ENCODE data around the gene PI4KB.

Gene PI4KB

DNA sequence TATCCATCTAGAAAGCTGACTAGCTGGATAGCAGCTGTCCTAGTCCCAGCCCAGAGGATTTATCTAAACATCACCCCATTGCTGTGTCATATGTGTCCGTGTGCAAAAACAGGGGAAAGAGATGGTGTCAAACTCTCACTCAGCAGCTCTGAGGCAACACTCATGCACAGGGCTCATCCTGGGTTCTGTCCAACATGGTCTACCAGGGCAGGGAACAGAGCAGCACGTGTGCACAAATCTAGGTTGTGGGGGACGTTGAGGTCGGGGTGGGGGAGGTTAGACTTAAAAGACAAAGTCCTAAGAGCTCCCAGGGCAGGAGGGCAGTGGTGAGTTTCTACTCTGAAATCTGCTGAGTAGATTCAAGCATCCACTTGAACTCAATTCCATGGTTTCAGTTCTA is 16.2 kb downstream of the PI4KB start:
- no peak for DNase-seq

GRCh38 chr1:151309811-151310323 is 17.3 kb downstream of the PI4KB start:
- peak; percentile 58 for DNase-seq

GRCh38 chr1:151294742-151295462 is 32.3 kb downstream of the PI4KB start:
- no peak for DNase-seq

- no peak for DNase-seq
Observed at GRCh38 chr1:151293093-151293492, 34.1 kb downstream of the PI4KB start.

- DNase-seq: no peak
Observed at GRCh38 chr1:151292207-151293030, 34.8 kb downstream of the PI4KB start.

DNA sequence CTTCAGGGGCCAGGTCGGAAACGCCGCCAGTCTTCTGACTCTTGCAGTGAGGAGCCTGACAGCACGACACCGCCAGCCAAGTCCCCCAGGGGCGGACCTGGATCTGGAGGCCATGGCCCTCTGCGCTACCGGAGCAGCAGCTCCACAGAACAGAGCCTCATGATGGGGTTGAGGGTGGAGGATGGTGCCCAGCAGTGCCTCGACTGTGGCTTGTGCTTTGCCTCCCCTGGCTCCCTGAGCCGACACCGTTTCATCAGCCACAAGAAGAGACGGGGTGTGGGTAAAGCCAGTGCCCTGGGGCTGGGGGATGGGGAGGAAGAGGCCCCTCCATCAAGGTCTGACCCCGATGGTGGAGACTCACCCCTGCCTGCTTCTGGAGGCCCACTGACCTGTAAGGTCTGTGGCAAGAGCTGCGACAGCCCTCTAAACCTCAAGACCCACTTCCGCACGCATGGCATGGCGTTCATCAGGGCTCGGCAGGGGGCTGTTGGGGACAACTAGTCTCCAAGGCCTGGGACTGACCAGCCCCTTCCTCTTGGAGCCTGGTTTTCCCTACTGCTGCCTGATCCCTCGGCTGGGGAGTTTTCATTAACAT is 36.4 kb downstream of the PI4KB start:
- DNase-seq: no peak

- no peak for DNase-seq
Observed at GRCh38 chr1:151289991-151290708, 37.1 kb downstream of the PI4KB start.

GRCh38 chr1:151289080-151289935 is 37.9 kb downstream of the PI4KB start:
- no peak for DNase-seq

- no peak for DNase-seq
Observed at GRCh38 chr1:151288502-151288901, 38.7 kb downstream of the PI4KB start.

DNA sequence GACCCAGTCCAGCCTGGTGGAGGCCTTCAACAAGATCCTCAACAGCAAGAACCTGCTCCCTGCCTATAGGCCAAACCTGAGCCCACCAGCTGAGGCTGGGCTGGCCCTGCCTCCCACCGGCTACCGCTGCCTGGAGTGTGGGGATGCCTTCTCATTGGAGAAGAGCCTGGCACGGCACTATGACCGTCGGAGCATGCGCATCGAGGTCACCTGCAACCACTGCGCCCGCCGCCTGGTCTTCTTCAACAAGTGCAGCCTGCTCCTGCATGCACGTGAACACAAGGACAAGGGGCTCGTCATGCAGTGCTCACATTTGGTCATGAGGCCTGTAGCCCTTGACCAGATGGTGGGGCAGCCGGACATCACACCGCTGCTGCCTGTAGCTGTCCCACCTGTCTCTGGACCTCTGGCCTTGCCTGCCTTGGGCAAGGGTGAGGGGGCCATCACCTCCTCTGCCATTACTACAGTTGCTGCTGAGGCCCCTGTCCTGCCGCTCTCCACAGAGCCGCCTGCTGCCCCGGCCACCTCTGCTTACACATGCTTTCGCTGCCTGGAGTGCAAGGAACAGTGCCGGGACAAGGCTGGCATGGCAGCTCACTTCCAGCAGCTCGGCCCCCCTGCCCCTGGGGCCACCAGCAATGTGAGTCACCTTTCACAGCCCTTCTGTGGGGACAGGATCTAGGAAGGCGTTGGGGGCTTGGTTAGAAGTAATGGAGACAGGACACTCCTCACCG is 39.3 kb downstream of the PI4KB start:
- DNase-seq: no peak

- no peak for DNase-seq
Observed at GRCh38 chr1:151287341-151287699, 39.9 kb downstream of the PI4KB start.

DNA sequence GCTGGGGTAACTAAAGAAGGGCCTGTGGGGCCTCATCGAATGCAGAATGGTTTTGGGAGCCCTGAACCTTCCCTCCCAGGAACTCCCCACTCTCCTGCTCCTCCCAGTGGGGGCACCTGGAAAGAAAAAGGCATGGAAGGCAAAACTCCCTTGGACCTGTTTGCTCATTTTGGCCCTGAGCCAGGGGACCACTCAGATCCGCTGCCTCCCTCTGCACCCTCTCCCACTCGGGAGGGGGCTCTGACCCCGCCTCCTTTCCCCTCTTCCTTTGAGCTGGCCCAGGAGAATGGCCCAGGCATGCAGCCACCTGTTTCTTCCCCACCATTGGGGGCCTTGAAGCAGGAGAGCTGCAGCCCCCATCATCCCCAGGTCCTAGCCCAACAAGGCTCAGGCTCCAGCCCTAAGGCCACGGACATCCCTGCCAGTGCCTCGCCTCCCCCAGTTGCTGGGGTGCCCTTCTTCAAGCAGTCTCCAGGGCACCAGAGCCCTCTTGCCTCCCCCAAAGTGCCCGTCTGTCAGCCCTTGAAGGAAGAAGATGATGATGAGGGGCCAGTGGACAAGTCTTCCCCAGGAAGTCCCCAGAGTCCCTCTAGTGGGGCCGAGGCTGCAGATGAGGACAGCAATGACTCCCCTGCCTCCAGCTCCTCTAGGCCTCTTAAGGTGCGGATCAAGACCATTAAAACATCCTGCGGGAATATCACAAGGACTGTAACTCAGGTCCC is 40.4 kb downstream of the PI4KB start:
- no peak for DNase-seq

GRCh38 chr1:151284013-151284577 is 43.1 kb downstream of the PI4KB start:
- no peak for DNase-seq

GRCh38 chr1:151282883-151283725 is 44.1 kb downstream of the PI4KB start:
- peak; percentile 61 for DNase-seq

DNA sequence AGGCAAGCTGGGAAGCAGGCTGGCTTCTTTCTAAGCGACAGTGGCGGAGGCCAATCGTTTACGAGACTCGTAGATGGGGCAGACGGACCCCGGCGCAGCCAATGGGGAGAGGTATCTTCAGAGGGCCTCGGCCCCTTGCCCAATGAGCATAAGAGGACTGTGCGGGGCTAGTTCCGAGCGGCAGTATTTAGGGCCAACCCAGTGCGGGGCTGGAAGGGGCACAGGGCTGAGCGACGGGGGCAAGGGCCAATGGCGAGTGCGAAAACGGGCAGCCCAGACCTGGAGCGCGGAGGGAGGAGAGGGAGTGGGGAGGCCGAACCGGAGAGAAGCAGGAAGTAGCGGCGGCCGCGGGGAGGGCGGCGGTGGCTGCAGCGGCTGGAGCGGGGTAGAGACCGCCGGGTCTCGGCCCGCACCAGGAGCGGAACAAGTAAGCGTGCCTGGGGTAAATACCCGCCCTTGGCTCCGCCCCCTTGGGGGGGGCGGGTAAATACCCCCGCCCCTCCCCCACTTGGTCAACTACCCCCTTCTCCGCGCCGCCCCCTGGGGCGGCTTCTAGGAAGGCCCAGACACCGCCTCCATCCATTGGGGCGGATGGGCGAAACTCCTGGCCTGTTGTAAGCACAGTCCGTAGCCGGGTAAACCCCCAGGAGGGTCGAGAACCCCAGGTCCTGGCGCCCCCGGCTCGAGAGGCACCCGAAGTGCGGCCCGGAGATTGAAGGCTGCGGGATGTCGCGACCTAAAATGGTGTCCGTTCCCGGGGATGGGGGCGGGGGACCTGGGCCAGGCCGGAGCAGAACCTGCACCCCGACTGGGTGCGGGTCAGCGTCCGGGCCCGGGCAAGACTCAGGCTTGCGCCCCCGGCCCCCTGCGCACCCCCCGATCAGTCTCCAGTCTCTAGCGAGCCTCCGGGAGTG is 45.0 kb downstream of the PI4KB start, which contains the start of gene ZNF687:
ZNF687 (plus strand) TSS at position 331 of the 914 bp plus-strand sequence. CDS start 3,993 bp downstream, outside the sequence.
- DNase-seq: peak; percentile 100

- peak; percentile 98 for DNase-seq
Observed at GRCh38 chr1:151281225-151281968, 45.8 kb downstream of the PI4KB start.

GRCh38 chr1:151277249-151277648 is 50.0 kb downstream of the PI4KB start:
- DNase-seq: no peak

Data from femur (tissue), 1 donor.